AG04450 (cell line): ENCODE measurements around the gene SRSF10. TPM values are rescaled to one million over a fixed set of nuclear protein-coding genes. Genes with fewer than 3 reads are reported as not detected.
"Not testable (repeated sequence)": the region's sequence is repeated elsewhere in the genome, so short reads cannot be mapped to it uniquely, and the experiment has no call there.

Experiments used
- CTCF ChIA-PET: fragments of 300-600, 350-600 bp; formaldehyde crosslinking; extraction: SDS; loops from one replicate; lab custom pipeline; 2022; ENCODE audit warnings: antibody characterized with exemption, inconsistent platforms; lab: Charles Lee
- POLR2A ChIA-PET: fragments of 350-600 bp; formaldehyde crosslinking; extraction: SDS; loops from one replicate; lab custom pipeline; 2021; ENCODE audit warnings: antibody characterized with exemption, inconsistent platforms; lab: Yijun Ruan, JAX
- DNase-seq: peaks from one replicate; pipeline ENCODE4 v3.0.0-alpha.2; 2011; ENCODE audit warnings: low read depth, low spot score
- H3K27ac ChIP-seq: one replicate; pipeline ENCODE4 v1.5.1; 2012; ENCODE audit warnings: low read depth, low read length, control low read depth
- H3K27me3 ChIP-seq: one replicate; pipeline ENCODE4 v1.6.0; 2012; ENCODE audit warnings: low read length; ENCODE audit not compliant: control insufficient read depth, insufficient read depth
- H3K4me3 ChIP-seq: 2 replicates; pipeline ENCODE4 v1.5.1; 2011; ENCODE audit warnings: mild to moderate bottlenecking, low read depth, low read length, control low read depth
- H3K9me3 ChIP-seq: 2 replicates; pipeline ENCODE4 v1.5.1; 2012; ENCODE audit warnings: low read length; ENCODE audit not compliant: control insufficient read depth, insufficient read depth
- CTCF ChIP-seq: IDR thresholded peaks from 2 replicates; pipeline ENCODE4 v1.5.1; 2011; ENCODE audit warnings: low read depth, low read length, control low read depth, inconsistent platforms
- polyA plus RNA-seq: library from polyadenylated mRNA; depleted of rRNA; stranded (reverse); fragments of >200 nt; gene quantifications from 2 replicates; pipeline ENCODE4 v1.2.3, GENCODE V29; 2011

Gene SRSF10
- polyA plus RNA-seq, 1 experiment, result 140 TPM

GRCh38 chr1:23996700-23997229 lies 16.6 kb upstream of the SRSF10 start:
- H3K27me3 ChIP-seq, result no peaks in the 10 kb centered on the region
- no peak for TF ChIP-seq CTCF
- H3K9me3 ChIP-seq, result no peaks in the 10 kb centered on the region
- DNase-seq, result no peak
- ChIA-PET CTCF (no interaction called here), POLR2A (interaction anchor here (0.7 kb wide), 1 partner anchor 116 kb away, joined by 3 read pairs; no protein-coding TSS in a partner anchor)
- H3K4me3 ChIP-seq, result no peak overlapping the region
- no peak overlapping the region for H3K27ac ChIP-seq

GRCh38 chr1:23995431-23995837 lies 15.3 kb upstream of the SRSF10 start:
- TF ChIP-seq CTCF, result no peak
- CTCF ChIA-PET, result no interaction called here
- no peaks in the 10 kb centered on the region for H3K27me3 ChIP-seq
- POLR2A ChIA-PET, result interaction anchor here (0.7 to 0.9 kb wide), 2 partner anchors 15 to 273 kb away, joined by 3 to 4 read pairs; partner anchors contain the start of gene SRSF10
- no peak overlapping the region for H3K27ac ChIP-seq
- no peak overlapping the region for H3K4me3 ChIP-seq
- no peaks in the 10 kb centered on the region for H3K9me3 ChIP-seq
- DNase-seq, result no peak

DNA sequence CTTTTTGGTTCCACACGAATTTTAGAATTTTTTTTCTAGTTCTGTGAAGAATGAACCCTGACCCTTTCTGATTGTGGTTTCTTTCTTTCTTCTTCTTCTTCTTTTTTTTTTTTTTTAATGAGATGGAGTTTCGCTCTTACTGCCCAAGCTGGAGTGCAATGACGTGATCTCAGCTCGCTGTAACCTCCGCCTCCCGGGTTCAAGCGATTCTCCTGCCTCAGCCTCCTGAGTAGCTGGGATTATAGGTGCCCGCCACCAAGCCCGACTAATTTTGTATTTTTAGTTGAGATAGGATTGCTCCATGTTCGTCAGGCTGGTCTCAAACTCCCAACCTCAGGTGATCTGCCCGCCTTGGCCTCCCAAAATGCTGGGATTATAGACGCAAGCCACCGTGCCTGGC lies 11.9 kb upstream of the SRSF10 start:
- H3K4me3 ChIP-seq, CTCF ChIA-PET, H3K9me3 ChIP-seq, H3K27ac ChIP-seq, H3K27me3 ChIP-seq, DNase-seq, POLR2A ChIA-PET: not testable (repeated sequence)

GRCh38 chr1:23989263-23989662 lies 9.1 kb upstream of the SRSF10 start:
- TF ChIP-seq CTCF, result no peak
- H3K27ac ChIP-seq, result no peak overlapping the region
- no peaks in the 10 kb centered on the region for H3K9me3 ChIP-seq
- no peak overlapping the region for H3K4me3 ChIP-seq
- no peak for DNase-seq
- ChIA-PET CTCF (no interaction called here), POLR2A (interaction anchor here (0.6 kb wide), 1 partner anchor 22 kb away, joined by 3 read pairs; no protein-coding TSS in a partner anchor)
- H3K27me3 ChIP-seq, result no peaks in the 10 kb centered on the region

DNA sequence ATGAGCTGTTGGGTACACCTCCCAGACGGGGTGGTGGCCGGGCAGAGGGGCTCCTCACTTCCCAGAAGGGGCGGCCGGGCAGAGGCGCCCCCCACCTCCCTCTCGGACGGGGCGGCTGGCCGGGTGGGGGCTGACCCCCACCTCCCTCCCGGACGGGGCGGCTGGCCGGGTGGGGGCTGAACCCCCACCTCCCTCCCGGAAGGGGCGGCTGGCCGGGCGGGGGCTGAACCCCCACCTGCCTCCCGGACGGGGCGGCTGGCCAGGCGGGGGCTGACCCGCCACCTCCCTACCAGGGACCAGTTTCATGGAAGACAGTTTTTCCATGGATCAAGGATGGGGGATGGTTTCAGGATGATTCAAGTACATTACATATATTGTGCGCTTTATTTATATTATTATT lies 6.9 kb upstream of the SRSF10 start:
- H3K4me3 ChIP-seq, DNase-seq, H3K27me3 ChIP-seq, CTCF ChIA-PET, H3K27ac ChIP-seq, POLR2A ChIA-PET, H3K9me3 ChIP-seq: not testable (repeated sequence)

- H3K27ac ChIP-seq, result no peak overlapping the region
- no peaks in the 10 kb centered on the region for H3K27me3 ChIP-seq
- DNase-seq, result no peak
- CTCF ChIA-PET, result no interaction called here
- no peaks in the 10 kb centered on the region; the same call in 1 of the 2 replicates for H3K9me3 ChIP-seq
- POLR2A ChIA-PET, result interaction anchor here (0.6 kb wide), 1 partner anchor 39 kb away, joined by 3 read pairs; no protein-coding TSS in a partner anchor
- TF ChIP-seq CTCF, result no peak
- no peak overlapping the region for H3K4me3 ChIP-seq
Measured at GRCh38 chr1:23984417-23985186, 4.5 kb upstream of the SRSF10 start.
